GM23338 (cell line): ENCODE measurements around the gene SNAI1. TPM values are rescaled to one million over a fixed set of nuclear protein-coding genes. Genes with fewer than 3 reads are reported as not detected.

Experiments used
- ATAC-seq: fragments of 200-7000 bp; cut with Tn5 transposase; 3 replicates; pipeline ENCODE4 v1.9.1; 2020
- DNase-seq: peaks from one replicate; pipeline ENCODE4 v3.0.0-alpha.2; 2015; ENCODE audit warnings: low spot score
- H2AFZ ChIP-seq: fragments of 200-600 bp; sonication (generic); 2 replicates; pipeline ENCODE4 v1.8.0; 2016; ENCODE audit warnings: antibody characterized with exemption, mild to moderate bottlenecking, moderate library complexity
- H3F3A ChIP-seq: fragments of 200-600 bp; sonication (generic); replicated peaks from 2 replicates; pipeline ENCODE4 v1.8.0; 2017; ENCODE audit warnings: antibody characterized with exemption, mixed run types, low read depth
- H3K27ac ChIP-seq: fragments of 200-600 bp; sonication (generic); 2 replicates; pipeline ENCODE4 v1.6.1; 2016; ENCODE audit warnings: low read depth
- H3K27me3 ChIP-seq: fragments of 200-600 bp; sonication (generic); 2 replicates; pipeline ENCODE4 v1.8.0; 2016; ENCODE audit warnings: mild to moderate bottlenecking, mixed run types, moderate library complexity; ENCODE audit not compliant: insufficient read depth
- H3K36me3 ChIP-seq: fragments of 200-600 bp; sonication (generic); 2 replicates; pipeline ENCODE4 v1.8.0; 2016; ENCODE audit warnings: mild to moderate bottlenecking; ENCODE audit not compliant: insufficient read depth
- H3K4me1 ChIP-seq: fragments of 200-600 bp; sonication (generic); 2 replicates; pipeline ENCODE4 v1.8.0; 2016; ENCODE audit warnings: mild to moderate bottlenecking, moderate library complexity; ENCODE audit not compliant: insufficient read depth
- H3K4me2 ChIP-seq: fragments of 200-600 bp; sonication (generic); 2 replicates; pipeline ENCODE4 v1.7.1; 2017; ENCODE audit warnings: mixed run types
- H3K4me3 ChIP-seq: fragments of 200-600 bp; sonication (generic); 2 replicates; pipeline ENCODE4 v1.6.1; 2016; ENCODE audit warnings: mixed run types
- H3K79me2 ChIP-seq: fragments of 200-600 bp; sonication (generic); replicated peaks from 2 replicates; pipeline ENCODE4 v1.8.0; 2017; ENCODE audit warnings: mild to moderate bottlenecking; ENCODE audit not compliant: insufficient read depth
- H3K9me2 ChIP-seq: fragments of 200-600 bp; sonication (generic); 2 replicates; pipeline ENCODE4 v1.8.0; 2017; ENCODE audit not compliant: insufficient read depth
- H4K20me1 ChIP-seq: fragments of 200-600 bp; sonication (generic); replicated peaks from 2 replicates; pipeline ENCODE4 v1.8.0; 2017; ENCODE audit warnings: mild to moderate bottlenecking; ENCODE audit not compliant: insufficient read depth
- H3K27ac Mint-ChIP-seq: 2 replicates; pipeline ENCODE4 v1.8.0; 2020; ENCODE audit warnings: inconsistent platforms, mild to moderate bottlenecking, moderate library complexity, mixed read lengths
- H3K27me3 Mint-ChIP-seq: 3 replicates; pipeline ENCODE4 v1.8.0; 2022; ENCODE audit warnings: low read depth, mild to moderate bottlenecking, moderate library complexity, mixed read lengths, inconsistent platforms; ENCODE audit not compliant: insufficient read depth, poor library complexity
- H3K36me3 Mint-ChIP-seq: 3 replicates; pipeline ENCODE4 v1.8.0; 2021; ENCODE audit warnings: low read depth, mild to moderate bottlenecking, inconsistent platforms, moderate library complexity, mixed read lengths
- H3K4me1 Mint-ChIP-seq: 3 replicates; pipeline ENCODE4 v1.8.0; 2020; ENCODE audit warnings: mild to moderate bottlenecking, inconsistent platforms, mixed read lengths
- H3K4me3 Mint-ChIP-seq: 3 replicates; pipeline ENCODE4 v1.8.0; 2021; ENCODE audit warnings: moderate library complexity, mild to moderate bottlenecking, inconsistent platforms, mixed read lengths
- H3K9me3 Mint-ChIP-seq: 3 replicates; pipeline ENCODE4 v1.8.0; 2020; ENCODE audit warnings: moderate library complexity, mild to moderate bottlenecking, inconsistent platforms, mixed read lengths
- CREB1 ChIP-seq: fragments of 250-450 bp; sonication (Bioruptor Pico); IDR thresholded peaks from 2 replicates; pipeline ENCODE4 v1.5.0; 2020; ENCODE audit warnings: low read depth, mild to moderate bottlenecking, moderate library complexity
- EZH2 ChIP-seq: fragments of 200-600 bp; sonication (generic); IDR thresholded peaks from one replicate; pipeline ENCODE4 v1.8.0; 2017; ENCODE audit warnings: antibody characterized with exemption, mild to moderate bottlenecking, low read depth; ENCODE audit not compliant: unreplicated experiment
- POLR2AphosphoS5 ChIP-seq: IDR thresholded peaks from 2 replicates; pipeline ENCODE4 v1.6.1; 2016; ENCODE audit warnings: antibody characterized with exemption, low read depth
- polyA plus RNA-seq: library from polyadenylated mRNA; unstranded; fragments of >200 nt; fragmentation: Nextera tagmentation; extraction: Ambion mirVana; gene quantifications from 2 replicates; pipeline ENCODE4 v1.2.1, GENCODE V29; 2016
- total RNA-seq: library from RNA; depleted of rRNA; stranded (reverse); fragments of >200 nt; shearing (Covaris generic); gene quantifications from 2 replicates; pipeline ENCODE4 v1.2.3, GENCODE V29; 2014
- TF ChIP-seq, protein P1 (sequence below): IDR thresholded peaks from one replicate; pipeline ENCODE4 v1.6.1; 2018; ENCODE audit warnings: antibody characterized with exemption; ENCODE audit not compliant: unreplicated experiment
- TF ChIP-seq, protein P2 (sequence below): fragments of 250-450 bp; sonication (Bioruptor Pico); IDR thresholded peaks from 2 replicates; pipeline ENCODE4 v1.5.0; 2020; ENCODE audit warnings: mild to moderate bottlenecking, moderate library complexity

The SNAI1 gene
- total and polyA plus RNA-seq, 2 experiments from 2014 or later, result 4.2 to 8.4 TPM

DNA sequence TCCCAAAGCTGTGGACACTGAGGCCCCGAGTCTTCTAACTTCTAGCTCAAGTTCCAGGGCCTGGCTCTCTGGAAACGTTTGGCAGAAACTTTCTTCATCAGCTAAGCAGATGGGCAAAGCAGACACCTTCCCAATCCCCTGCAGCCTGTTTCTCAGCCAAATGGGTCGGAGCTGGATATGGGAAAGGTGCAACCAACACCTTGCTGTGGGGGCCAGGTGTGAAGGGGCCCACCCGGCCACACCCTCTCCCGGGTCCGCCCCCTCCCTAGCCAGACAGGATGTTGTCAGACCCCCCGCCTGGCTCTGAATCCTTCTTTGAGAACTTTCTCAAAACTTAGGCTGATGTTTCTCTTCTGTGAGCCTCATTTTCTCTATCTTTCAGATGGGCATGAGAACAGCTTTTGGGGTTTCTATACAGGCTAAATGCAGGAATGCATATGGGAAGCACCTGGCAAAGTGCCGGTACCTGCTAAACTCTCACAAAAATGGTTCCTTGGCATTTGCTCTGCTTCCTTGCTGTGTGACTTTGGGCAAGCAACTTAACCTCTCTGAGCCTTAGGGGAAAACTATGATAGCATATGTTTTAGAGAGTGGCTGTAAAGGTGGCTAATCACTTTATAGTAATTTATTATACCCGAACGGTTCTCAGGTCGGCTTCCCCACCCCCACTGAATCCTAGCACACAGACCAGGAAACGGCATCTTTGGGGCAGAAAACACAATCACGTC lies 1.8 kb downstream of the SNAI1 start:
- Histone ChIP-seq H3K4me3 (peak overlapping the region; percentile 90), H3K4me2 (peak overlapping the region; percentile 99), H3K36me3 (no peaks in the 10 kb centered on the region), H3K4me1 (peaks cover 71% of the 10 kb centered on the region), H3K79me2 (peaks cover 9% of the 10 kb centered on the region), H4K20me1 (peaks cover 7% of the 10 kb centered on the region; the same call in 1 of the 2 replicates), H3K27me3 (peaks cover 39% of the 10 kb centered on the region), H3K27ac (no peak overlapping the region), H3K9me2 (no peaks in the 10 kb centered on the region), H3F3A (0 out of 2 replicates have a peak, but pooled peaks cover 23% of the 10 kb centered on the region), H2AFZ (no peak overlapping the region)
- Mint-ChIP-seq H3K4me1 (peaks cover 84% of the 10 kb centered on the region), H3K27me3 (peaks cover 32% of the 10 kb centered on the region), H3K9me3 (peaks cover 3% of the 10 kb centered on the region; the same call in 1 of the 3 replicates), H3K4me3 (peak overlapping the region; percentile 86), H3K36me3 (peaks cover 31% of the 10 kb centered on the region), H3K27ac (no peak overlapping the region)
- TF ChIP-seq, protein P1, sequence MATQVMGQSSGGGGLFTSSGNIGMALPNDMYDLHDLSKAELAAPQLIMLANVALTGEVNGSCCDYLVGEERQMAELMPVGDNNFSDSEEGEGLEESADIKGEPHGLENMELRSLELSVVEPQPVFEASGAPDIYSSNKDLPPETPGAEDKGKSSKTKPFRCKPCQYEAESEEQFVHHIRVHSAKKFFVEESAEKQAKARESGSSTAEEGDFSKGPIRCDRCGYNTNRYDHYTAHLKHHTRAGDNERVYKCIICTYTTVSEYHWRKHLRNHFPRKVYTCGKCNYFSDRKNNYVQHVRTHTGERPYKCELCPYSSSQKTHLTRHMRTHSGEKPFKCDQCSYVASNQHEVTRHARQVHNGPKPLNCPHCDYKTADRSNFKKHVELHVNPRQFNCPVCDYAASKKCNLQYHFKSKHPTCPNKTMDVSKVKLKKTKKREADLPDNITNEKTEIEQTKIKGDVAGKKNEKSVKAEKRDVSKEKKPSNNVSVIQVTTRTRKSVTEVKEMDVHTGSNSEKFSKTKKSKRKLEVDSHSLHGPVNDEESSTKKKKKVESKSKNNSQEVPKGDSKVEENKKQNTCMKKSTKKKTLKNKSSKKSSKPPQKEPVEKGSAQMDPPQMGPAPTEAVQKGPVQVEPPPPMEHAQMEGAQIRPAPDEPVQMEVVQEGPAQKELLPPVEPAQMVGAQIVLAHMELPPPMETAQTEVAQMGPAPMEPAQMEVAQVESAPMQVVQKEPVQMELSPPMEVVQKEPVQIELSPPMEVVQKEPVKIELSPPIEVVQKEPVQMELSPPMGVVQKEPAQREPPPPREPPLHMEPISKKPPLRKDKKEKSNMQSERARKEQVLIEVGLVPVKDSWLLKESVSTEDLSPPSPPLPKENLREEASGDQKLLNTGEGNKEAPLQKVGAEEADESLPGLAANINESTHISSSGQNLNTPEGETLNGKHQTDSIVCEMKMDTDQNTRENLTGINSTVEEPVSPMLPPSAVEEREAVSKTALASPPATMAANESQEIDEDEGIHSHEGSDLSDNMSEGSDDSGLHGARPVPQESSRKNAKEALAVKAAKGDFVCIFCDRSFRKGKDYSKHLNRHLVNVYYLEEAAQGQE, result no peak
- ATAC-seq, result no peak
- no peak for DNase-seq

DNA sequence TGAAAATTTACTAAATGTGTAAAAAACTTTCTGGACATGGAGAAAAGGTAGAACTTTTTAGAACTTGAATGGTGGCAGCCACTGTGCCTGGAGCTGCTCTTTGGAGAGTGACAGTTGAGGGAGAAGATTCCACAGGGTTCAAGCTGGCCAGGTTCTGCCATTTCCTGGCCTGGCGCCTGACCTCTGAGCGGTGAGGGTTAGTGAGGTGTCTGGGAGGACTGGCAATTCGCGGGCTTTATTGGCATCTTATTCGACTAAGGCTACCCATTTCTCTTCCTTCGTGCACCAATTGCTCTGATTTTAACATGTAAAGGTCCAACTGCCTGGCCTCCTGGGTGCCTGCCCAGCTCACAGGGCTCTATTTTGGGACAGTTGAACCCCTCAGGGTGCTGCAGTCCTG lies 2.4 kb downstream of the SNAI1 start:
- Histone ChIP-seq H2AFZ (no peak overlapping the region), H3K27me3 (peaks cover 34% of the 10 kb centered on the region), H3K4me3 (peak overlapping the region; percentile 45), H3K79me2 (peaks cover 9% of the 10 kb centered on the region), H3F3A (0 out of 2 replicates have a peak, but pooled peaks cover 18% of the 10 kb centered on the region), H3K36me3 (no peaks in the 10 kb centered on the region), H3K4me2 (peak overlapping the region; percentile 99), H4K20me1 (peaks cover 7% of the 10 kb centered on the region; the same call in 1 of the 2 replicates), H3K9me2 (no peaks in the 10 kb centered on the region), H3K4me1 (peaks cover 71% of the 10 kb centered on the region), H3K27ac (no peak overlapping the region)
- H3K36me3 Mint-ChIP-seq, result peaks cover 31% of the 10 kb centered on the region
- ATAC-seq (no peak), DNase-seq (no peak)
- H3K27ac Mint-ChIP-seq, result no peak overlapping the region
- H3K27me3 Mint-ChIP-seq, result peaks cover 31% of the 10 kb centered on the region
- H3K4me1 Mint-ChIP-seq, result peaks cover 87% of the 10 kb centered on the region
- H3K4me3 Mint-ChIP-seq, result peak overlapping the region; percentile 64
- H3K9me3 Mint-ChIP-seq, result peaks cover 3% of the 10 kb centered on the region; the same call in 1 of the 3 replicates
- no peak for TF ChIP-seq EZH2
- TF ChIP-seq POLR2AphosphoS5, result no peak
- TF ChIP-seq, protein P2, sequence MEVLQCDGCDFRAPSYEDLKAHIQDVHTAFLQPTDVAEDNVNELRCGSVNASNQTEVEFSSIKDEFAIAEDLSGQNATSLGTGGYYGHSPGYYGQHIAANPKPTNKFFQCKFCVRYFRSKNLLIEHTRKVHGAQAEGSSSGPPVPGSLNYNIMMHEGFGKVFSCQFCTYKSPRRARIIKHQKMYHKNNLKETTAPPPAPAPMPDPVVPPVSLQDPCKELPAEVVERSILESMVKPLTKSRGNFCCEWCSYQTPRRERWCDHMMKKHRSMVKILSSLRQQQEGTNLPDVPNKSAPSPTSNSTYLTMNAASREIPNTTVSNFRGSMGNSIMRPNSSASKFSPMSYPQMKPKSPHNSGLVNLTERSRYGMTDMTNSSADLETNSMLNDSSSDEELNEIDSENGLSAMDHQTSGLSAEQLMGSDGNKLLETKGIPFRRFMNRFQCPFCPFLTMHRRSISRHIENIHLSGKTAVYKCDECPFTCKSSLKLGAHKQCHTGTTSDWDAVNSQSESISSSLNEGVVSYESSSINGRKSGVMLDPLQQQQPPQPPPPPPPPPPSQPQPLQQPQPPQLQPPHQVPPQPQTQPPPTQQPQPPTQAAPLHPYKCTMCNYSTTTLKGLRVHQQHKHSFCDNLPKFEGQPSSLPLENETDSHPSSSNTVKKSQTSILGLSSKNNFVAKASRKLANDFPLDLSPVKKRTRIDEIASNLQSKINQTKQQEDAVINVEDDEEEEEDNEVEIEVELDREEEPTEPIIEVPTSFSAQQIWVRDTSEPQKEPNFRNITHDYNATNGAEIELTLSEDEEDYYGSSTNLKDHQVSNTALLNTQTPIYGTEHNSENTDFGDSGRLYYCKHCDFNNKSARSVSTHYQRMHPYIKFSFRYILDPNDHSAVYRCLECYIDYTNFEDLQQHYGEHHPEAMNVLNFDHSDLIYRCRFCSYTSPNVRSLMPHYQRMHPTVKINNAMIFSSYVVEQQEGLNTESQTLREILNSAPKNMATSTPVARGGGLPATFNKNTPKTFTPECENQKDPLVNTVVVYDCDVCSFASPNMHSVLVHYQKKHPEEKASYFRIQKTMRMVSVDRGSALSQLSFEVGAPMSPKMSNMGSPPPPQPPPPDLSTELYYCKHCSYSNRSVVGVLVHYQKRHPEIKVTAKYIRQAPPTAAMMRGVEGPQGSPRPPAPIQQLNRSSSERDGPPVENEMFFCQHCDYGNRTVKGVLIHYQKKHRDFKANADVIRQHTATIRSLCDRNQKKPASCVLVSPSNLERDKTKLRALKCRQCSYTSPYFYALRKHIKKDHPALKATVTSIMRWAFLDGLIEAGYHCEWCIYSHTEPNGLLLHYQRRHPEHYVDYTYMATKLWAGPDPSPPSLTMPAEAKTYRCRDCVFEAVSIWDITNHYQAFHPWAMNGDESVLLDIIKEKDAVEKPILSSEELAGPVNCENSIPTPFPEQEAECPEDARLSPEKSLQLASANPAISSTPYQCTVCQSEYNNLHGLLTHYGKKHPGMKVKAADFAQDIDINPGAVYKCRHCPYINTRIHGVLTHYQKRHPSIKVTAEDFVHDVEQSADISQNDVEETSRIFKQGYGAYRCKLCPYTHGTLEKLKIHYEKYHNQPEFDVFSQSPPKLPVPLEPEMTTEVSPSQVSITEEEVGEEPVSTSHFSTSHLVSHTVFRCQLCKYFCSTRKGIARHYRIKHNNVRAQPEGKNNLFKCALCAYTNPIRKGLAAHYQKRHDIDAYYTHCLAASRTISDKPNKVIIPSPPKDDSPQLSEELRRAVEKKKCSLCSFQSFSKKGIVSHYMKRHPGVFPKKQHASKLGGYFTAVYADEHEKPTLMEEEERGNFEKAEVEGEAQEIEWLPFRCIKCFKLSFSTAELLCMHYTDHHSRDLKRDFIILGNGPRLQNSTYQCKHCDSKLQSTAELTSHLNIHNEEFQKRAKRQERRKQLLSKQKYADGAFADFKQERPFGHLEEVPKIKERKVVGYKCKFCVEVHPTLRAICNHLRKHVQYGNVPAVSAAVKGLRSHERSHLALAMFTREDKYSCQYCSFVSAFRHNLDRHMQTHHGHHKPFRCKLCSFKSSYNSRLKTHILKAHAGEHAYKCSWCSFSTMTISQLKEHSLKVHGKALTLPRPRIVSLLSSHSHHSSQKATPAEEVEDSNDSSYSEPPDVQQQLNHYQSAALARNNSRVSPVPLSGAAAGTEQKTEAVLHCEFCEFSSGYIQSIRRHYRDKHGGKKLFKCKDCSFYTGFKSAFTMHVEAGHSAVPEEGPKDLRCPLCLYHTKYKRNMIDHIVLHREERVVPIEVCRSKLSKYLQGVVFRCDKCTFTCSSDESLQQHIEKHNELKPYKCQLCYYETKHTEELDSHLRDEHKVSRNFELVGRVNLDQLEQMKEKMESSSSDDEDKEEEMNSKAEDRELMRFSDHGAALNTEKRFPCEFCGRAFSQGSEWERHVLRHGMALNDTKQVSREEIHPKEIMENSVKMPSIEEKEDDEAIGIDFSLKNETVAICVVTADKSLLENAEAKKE (CRISPR knock-in tag), result no peak
- TF ChIP-seq, protein P1, result no peak
- no peak for TF ChIP-seq CREB1 (CRISPR knock-in tag)
